ENCODE results near the gene DDX31. TPM values are rescaled to one million over a fixed set of nuclear protein-coding genes. Genes with fewer than 3 reads are reported as not detected.

Gene DDX31
- total and polyA plus RNA-seq, 2 experiments from 2014 or later = 5.8 to 15.8 TPM

GRCh38 chr9:132681561-132681960, 11.8 kb upstream of the DDX31 start:
- H3K27me3 ChIP-seq = no peaks in the 10 kb centered on the region
- no peak overlapping the region for H3K4me3 ChIP-seq
- peaks cover 42% of the 10 kb centered on the region for H3K36me3 ChIP-seq
- peaks cover 5% of the 10 kb centered on the region for H3K4me1 ChIP-seq (ENCODE audit: low read depth)
- no peak for DNase-seq (ENCODE audit: low read depth in 1 of 2, low spot score in 1 of 2)
- no peak for TF ChIP-seq CTCF (IDR thresholded peaks at IDR 0.05; ENCODE audit: low read depth, low read length)
- no peak overlapping the region for H3K27ac ChIP-seq
- no peaks in the 10 kb centered on the region for H3K9me3 ChIP-seq (ENCODE audit: low read depth)

DNA sequence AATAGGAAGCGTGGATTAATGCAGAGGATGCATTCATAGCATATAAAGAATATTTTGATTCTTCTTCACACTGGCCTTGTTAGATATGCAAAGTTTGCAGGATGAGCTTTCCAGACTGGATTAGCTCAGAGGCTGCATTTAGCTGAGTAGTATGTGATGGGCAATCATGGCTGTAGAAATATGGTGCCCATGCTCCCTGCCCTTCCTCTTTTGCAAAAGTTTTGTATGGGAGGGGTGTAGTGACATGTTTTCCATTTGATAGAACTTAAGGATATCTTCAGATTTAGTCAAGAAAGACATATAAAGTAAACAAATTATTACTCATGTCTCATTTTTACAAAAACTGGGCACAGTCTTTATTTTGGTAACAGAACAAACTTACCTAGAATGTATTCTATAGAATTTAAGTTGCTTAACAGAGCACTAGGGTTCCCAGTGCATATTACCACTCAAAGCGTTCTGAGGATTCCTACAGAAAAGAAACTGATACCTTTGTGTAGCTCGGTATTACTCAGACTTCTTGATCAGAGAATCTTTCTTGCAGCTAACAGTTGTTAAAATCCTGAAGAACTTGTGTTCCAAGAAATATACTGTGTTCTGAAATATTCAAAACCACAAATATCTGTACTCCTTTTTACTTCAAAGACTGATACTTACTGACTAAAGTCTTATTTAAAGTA, 10.3 kb upstream of the DDX31 start:
- Histone ChIP-seq H3K36me3 (peaks cover 28% of the 10 kb centered on the region), H3K27me3 (no peaks in the 10 kb centered on the region), H3K9me3 (ENCODE audit: low read depth) (no peaks in the 10 kb centered on the region), H3K27ac (no peak overlapping the region), H3K4me1 (ENCODE audit: low read depth) (peaks cover 5% of the 10 kb centered on the region), H3K4me3 (no peak overlapping the region)
- TF ChIP-seq CTCF (IDR thresholded peaks at IDR 0.05; ENCODE audit: low read depth, low read length) = no peak
- no peak for DNase-seq (ENCODE audit: low read depth in 1 of 2, low spot score in 1 of 2)

DNA sequence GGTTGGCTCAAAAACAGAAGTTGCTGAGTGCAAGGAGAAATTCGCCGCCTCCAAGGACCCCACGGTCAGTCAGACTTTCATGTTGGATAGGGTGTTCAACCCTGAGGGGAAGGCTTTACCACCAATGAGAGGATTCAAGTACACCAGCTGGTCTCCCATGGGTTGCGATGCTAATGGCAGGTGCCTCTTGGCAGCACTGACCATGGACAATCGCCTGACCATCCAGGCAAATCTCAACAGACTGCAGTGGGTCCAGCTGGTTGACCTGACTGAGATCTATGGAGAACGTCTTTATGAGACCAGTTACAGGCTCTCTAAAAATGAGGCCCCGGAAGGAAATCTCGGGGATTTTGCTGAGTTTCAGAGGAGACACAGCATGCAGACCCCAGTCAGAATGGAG, 8.2 kb upstream of the DDX31 start:
- Histone ChIP-seq H3K27me3 (no peaks in the 10 kb centered on the region), H3K9me3 (ENCODE audit: low read depth) (no peaks in the 10 kb centered on the region), H3K27ac (no peak overlapping the region), H3K4me3 (no peak overlapping the region), H3K36me3 (peaks cover 18% of the 10 kb centered on the region), H3K4me1 (ENCODE audit: low read depth) (peaks cover under 1% of the 10 kb centered on the region)
- no peak for DNase-seq (ENCODE audit: low read depth in 1 of 2, low spot score in 1 of 2)
- TF ChIP-seq CTCF (IDR thresholded peaks at IDR 0.05; ENCODE audit: low read depth, low read length) = no peak

DNA sequence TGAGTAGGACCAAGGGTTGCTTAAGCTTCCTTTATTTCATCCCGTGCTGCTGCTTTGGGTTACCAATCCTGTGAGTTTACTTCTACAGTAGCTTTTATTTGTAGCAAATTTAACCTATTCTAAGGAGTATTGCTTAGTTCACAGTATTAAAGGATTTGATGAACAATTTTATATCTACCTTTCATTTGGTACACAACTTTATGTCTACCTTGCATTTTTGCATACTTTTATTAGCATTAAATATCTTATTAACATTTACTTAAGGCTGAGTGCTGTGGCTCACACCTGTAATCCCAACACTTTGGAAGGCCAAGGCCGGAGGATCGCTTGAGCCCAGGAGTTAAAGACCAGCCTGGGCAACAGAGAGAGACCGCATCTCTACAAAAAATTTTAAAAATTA, 4.7 kb upstream of the DDX31 start:
- H3K36me3 ChIP-seq = peaks cover 8% of the 10 kb centered on the region
- TF ChIP-seq CTCF (IDR thresholded peaks at IDR 0.05; ENCODE audit: low read depth, low read length) = no peak
- no peaks in the 10 kb centered on the region for H3K9me3 ChIP-seq (ENCODE audit: low read depth)
- H3K27ac ChIP-seq = no peak overlapping the region
- no peak for DNase-seq (ENCODE audit: low read depth in 1 of 2, low spot score in 1 of 2)
- peaks cover 8% of the 10 kb centered on the region for H3K4me1 ChIP-seq (ENCODE audit: low read depth)
- H3K27me3 ChIP-seq = no peaks in the 10 kb centered on the region
- no peak overlapping the region for H3K4me3 ChIP-seq

DNA sequence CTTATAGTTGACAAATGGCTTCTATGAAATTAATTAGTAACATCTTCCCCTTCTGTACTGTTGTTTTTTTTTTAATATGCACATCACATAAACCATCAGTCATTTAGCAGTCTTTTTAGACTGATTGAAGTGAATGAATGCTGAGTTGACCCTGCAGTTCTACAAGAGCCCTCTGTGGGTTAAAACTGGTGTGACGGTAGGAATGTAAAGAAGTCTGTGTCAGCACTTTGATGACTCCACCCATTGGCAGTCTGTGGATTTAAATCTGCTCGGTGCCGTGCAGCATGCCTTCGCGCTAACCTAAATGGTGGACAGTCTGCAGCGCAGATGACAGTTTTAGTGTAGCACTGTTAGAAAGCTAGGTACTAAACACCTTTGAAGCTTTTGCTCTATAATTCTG, 3.6 kb upstream of the DDX31 start:
- Histone ChIP-seq H3K4me1 (ENCODE audit: low read depth) (peaks cover 8% of the 10 kb centered on the region), H3K27me3 (no peaks in the 10 kb centered on the region), H3K36me3 (no peaks in the 10 kb centered on the region), H3K4me3 (no peak overlapping the region), H3K27ac (no peak overlapping the region), H3K9me3 (ENCODE audit: low read depth) (no peaks in the 10 kb centered on the region)
- peak; percentile 17 for TF ChIP-seq CTCF (IDR thresholded peaks at IDR 0.05; ENCODE audit: low read depth, low read length)
- DNase-seq (ENCODE audit: low read depth in 1 of 2, low spot score in 1 of 2) = peak; percentile 8 to 54

- Histone ChIP-seq H3K9me3 (ENCODE audit: low read depth) (no peaks in the 10 kb centered on the region), H3K4me3 (no peak overlapping the region), H3K36me3 (no peaks in the 10 kb centered on the region), H3K27me3 (no peaks in the 10 kb centered on the region), H3K27ac (no peak overlapping the region), H3K4me1 (ENCODE audit: low read depth) (peaks cover 8% of the 10 kb centered on the region)
- no peak for TF ChIP-seq CTCF (IDR thresholded peaks at IDR 0.05; ENCODE audit: low read depth, low read length)
- DNase-seq (ENCODE audit: low read depth in 1 of 2, low spot score in 1 of 2) = no peak
Measured at GRCh38 chr9:132672413-132672690, 2.6 kb upstream of the DDX31 start.
